Natural killer cell (primary cell): ENCODE measurements around the gene SYNPO. TPM values are rescaled to one million over a fixed set of nuclear protein-coding genes. Genes with fewer than 3 reads are reported as not detected.

Experiments
- ATAC-seq, 3 donors: fragments of 150-1000 bp in 2 of 3; fragments of 200-7000 bp in 1 of 3; cut with Tn5 transposase; 1 replicate in 1 of 3; 2 replicates in 2 of 3; pipeline ENCODE4 v1.10.0; 2021; ENCODE audit warnings: mild to moderate bottlenecking in 2 of 3, moderate library complexity in 2 of 3
- DNase-seq, 2 donors: peaks; one replicate each; pipeline versions ENCODE4 v3.0.0 to v3.0.0-alpha.2; 2013 to 2021; ENCODE audit warnings: mixed read lengths in 1 of 2
- H3K27ac ChIP-seq: one replicate; pipeline ENCODE4 v1.5.1; 2013; ENCODE audit warnings: mild to moderate bottlenecking, low read length
- H3K27me3 ChIP-seq: one replicate; pipeline ENCODE4 v1.6.1; 2013; ENCODE audit warnings: low read length; ENCODE audit not compliant: control insufficient read depth, insufficient read depth
- H3K36me3 ChIP-seq: one replicate; pipeline ENCODE4 v1.6.1; 2013; ENCODE audit warnings: low read length; ENCODE audit not compliant: control insufficient read depth, insufficient read depth
- H3K4me1 ChIP-seq: one replicate; pipeline ENCODE4 v1.6.1; 2013; ENCODE audit warnings: low read length; ENCODE audit not compliant: control insufficient read depth, insufficient read depth
- H3K4me3 ChIP-seq: one replicate; pipeline ENCODE4 v1.5.1; 2013; ENCODE audit warnings: low read length
- H3K9me3 ChIP-seq: one replicate; pipeline ENCODE4 v1.6.1; 2013; ENCODE audit warnings: low read length; ENCODE audit not compliant: control insufficient read depth, insufficient read depth
- H3K27ac Mint-ChIP-seq, 2 donors: one replicate each; pipeline ENCODE4 v1.8.0; 2022; ENCODE audit warnings: mild to moderate bottlenecking in 2 of 2, mixed read lengths in 2 of 2, moderate library complexity in 1 of 2
- H3K27me3 Mint-ChIP-seq, 2 donors: one replicate each; pipeline ENCODE4 v1.8.0; 2022; ENCODE audit warnings: low read depth in 2 of 2, mixed read lengths in 2 of 2
- H3K36me3 Mint-ChIP-seq: one replicate; pipeline ENCODE4 v1.8.0; 2022; ENCODE audit warnings: mixed read lengths
- H3K4me1 Mint-ChIP-seq, 2 donors: one replicate each; pipeline ENCODE4 v1.8.0; 2022; ENCODE audit warnings: mixed read lengths in 2 of 2
- H3K4me3 Mint-ChIP-seq: one replicate; pipeline ENCODE4 v1.8.0; 2022; ENCODE audit warnings: mild to moderate bottlenecking, moderate library complexity, mixed read lengths
- H3K9me3 Mint-ChIP-seq, 2 donors: one replicate each; pipeline ENCODE4 v1.8.0; 2022; ENCODE audit warnings: mixed read lengths in 2 of 2
- CTCF ChIP-seq: fragments of 200-600 bp; IDR thresholded peaks from one replicate; pipeline ENCODE4 v1.8.0; 2022; ENCODE audit warnings: antibody characterized with exemption
- WGBS: methylation state at CpG from one replicate; pipeline ENCODE4 v1.1.7; 2013; ENCODE audit warnings: missing lambda C conversion rate; ENCODE audit not compliant: insufficient coverage; 5-methylcytosine and 5-hydroxymethylcytosine counted together
- intact Hi-C: fragments of 100-400 bp; cut with micrococcal nuclease; formaldehyde crosslinking; loops from one replicate; pipeline ENCODE4 v1.14.2; 2022
- total RNA-seq, 4 donors: library from RNA; stranded (reverse); fragments of 120-200 nt in 1 of 4; gene quantifications; one replicate each; pipeline versions ENCODE4 v1.2.3 to v1.2.4, GENCODE V29; 2013 to 2022

Gene SYNPO
- total RNA-seq, 3 donors from 2014 or later (not counting 1 experiment from before 2014, with no cell fraction given) = 0.16 to 0.48 TPM; not detected in 1

GRCh38 chr5:150639377-150639692 is 1.1 kb upstream of the SYNPO start:
- Mint-ChIP-seq H3K27ac (no peak overlapping the region), H3K9me3 (no peaks in the 10 kb centered on the region), H3K4me3 (no peak overlapping the region), H3K27me3 (peaks cover 8 to 28% of the 10 kb centered on the region in 2 donors), H3K36me3 (no peaks in the 10 kb centered on the region), H3K4me1 (no peaks in the 10 kb centered on the region)
- no peak for TF ChIP-seq CTCF
- WGBS = 86% methylated on average over 3 of the region's 3 CpGs
- intact Hi-C loops = no loop called here
- Histone ChIP-seq H3K27me3 (no peaks in the 10 kb centered on the region), H3K36me3 (no peaks in the 10 kb centered on the region), H3K4me3 (no peak overlapping the region), H3K9me3 (no peaks in the 10 kb centered on the region), H3K4me1 (no peaks in the 10 kb centered on the region), H3K27ac (no peak overlapping the region)
- ATAC-seq = no peak
- DNase-seq = no peak

GRCh38 chr5:150639751-150640150 is 709 bp upstream of the SYNPO start:
- Histone ChIP-seq H3K9me3 (no peaks in the 10 kb centered on the region), H3K36me3 (no peaks in the 10 kb centered on the region), H3K4me1 (no peaks in the 10 kb centered on the region), H3K27ac (no peak overlapping the region), H3K27me3 (no peaks in the 10 kb centered on the region), H3K4me3 (no peak overlapping the region)
- no peaks in the 10 kb centered on the region for H3K36me3 Mint-ChIP-seq
- 80% methylated on average over 5 of the region's 5 CpGs for WGBS
- DNase-seq (no peak), ATAC-seq (no peak)
- no peak for TF ChIP-seq CTCF
- H3K27me3 Mint-ChIP-seq = peaks cover 8 to 28% of the 10 kb centered on the region in 2 donors
- no peak overlapping the region for H3K4me3 Mint-ChIP-seq
- intact Hi-C loops = no loop called here
- H3K4me1 Mint-ChIP-seq = no peaks in the 10 kb centered on the region
- H3K27ac Mint-ChIP-seq = no peak overlapping the region
- no peaks in the 10 kb centered on the region for H3K9me3 Mint-ChIP-seq

GRCh38 chr5:150641006-150641570 is 628 bp downstream of the SYNPO start:
- H3K27ac Mint-ChIP-seq = no peak overlapping the region
- H3K9me3 Mint-ChIP-seq = no peaks in the 10 kb centered on the region
- DNase-seq = no peak
- Histone ChIP-seq H3K27ac (no peak overlapping the region), H3K36me3 (no peaks in the 10 kb centered on the region), H3K4me1 (no peaks in the 10 kb centered on the region), H3K27me3 (no peaks in the 10 kb centered on the region), H3K9me3 (no peaks in the 10 kb centered on the region), H3K4me3 (no peak overlapping the region)
- H3K4me1 Mint-ChIP-seq = no peaks in the 10 kb centered on the region
- H3K4me3 Mint-ChIP-seq = no peak overlapping the region
- no peaks in the 10 kb centered on the region for H3K36me3 Mint-ChIP-seq
- 88% methylated on average over 8 of the region's 9 CpGs for WGBS
- no peak for ATAC-seq
- no peak for TF ChIP-seq CTCF
- intact Hi-C loops = no loop called here
- peaks cover 3 to 28% of the 10 kb centered on the region in 2 donors for H3K27me3 Mint-ChIP-seq
